HepG2 (cell line): Measurements from ENCODE around the gene LLGL1. TPM values are rescaled to one million over a fixed set of nuclear protein-coding genes. Genes with fewer than 3 reads are reported as not detected.

ENCODE experiments used
- CHD4 ChIP-seq: fragments of 200-600 bp; sonication (generic); IDR thresholded peaks from 2 replicates; pipeline ENCODE4 v1.7.0; 2017; ENCODE audit warnings: mild to moderate bottlenecking, low read length, borderline replicate concordance
- FIP1L1 ChIP-seq: fragments of 200-400 bp; formaldehyde crosslinking; IDR thresholded peaks from 2 replicates; pipeline ENCODE4 v1.6.1; 2018; ENCODE audit warnings: low read depth, mild to moderate bottlenecking, low read length, moderate library complexity, borderline replicate concordance; ENCODE audit not compliant: insufficient read depth
- HCFC1 ChIP-seq: fragments of 150-350 bp; IDR thresholded peaks from 2 replicates; pipeline ENCODE4 v1.6.1; 2014; ENCODE audit warnings: low read depth, low read length
- HDAC6 ChIP-seq: fragments of 200-600 bp; sonication (generic); IDR thresholded peaks from 2 replicates; pipeline ENCODE4 v1.7.0; 2017; ENCODE audit warnings: mild to moderate bottlenecking, antibody characterized with exemption, low read length, low read depth
- HMGA1 ChIP-seq: sonication (generic); formaldehyde crosslinking; conservative IDR thresholded peaks from 2 replicates; pipeline ENCODE4 v1.4.0; 2020; ENCODE audit warnings: missing genetic modification reagents
- HNRNPH1 ChIP-seq: fragments of 200-400 bp; formaldehyde crosslinking; optimal IDR thresholded peaks from 2 replicates; pipeline ENCODE3; 2017; ENCODE audit warnings: mild to moderate bottlenecking, low read depth, low read length
- IRF2 ChIP-seq: IDR thresholded peaks from 2 replicates; pipeline ENCODE4 v1.6.1; 2018; ENCODE audit warnings: missing genetic modification reagents, missing compliant biosample characterization
- NFIB ChIP-seq: sonication (generic); formaldehyde crosslinking; IDR thresholded peaks from 2 replicates; pipeline ENCODE4 v1.9.0; 2021; ENCODE audit warnings: missing genetic modification reagents, mild to moderate bottlenecking, borderline replicate concordance
- NFYC ChIP-seq: IDR thresholded peaks from 2 replicates; pipeline ENCODE4 v1.6.1; 2016; ENCODE audit warnings: missing genetic modification reagents, missing compliant biosample characterization
- PAF1 ChIP-seq: IDR thresholded peaks from 2 replicates; pipeline ENCODE4 v1.6.1; 2016; ENCODE audit warnings: missing genetic modification reagents, missing compliant biosample characterization
- REST ChIP-seq, 2 experiments: IDR thresholded peaks; 2 replicates each; pipeline ENCODE4 v1.6.1; 2011 to 2012; ENCODE audit warnings: low read length in 2 of 2, borderline replicate concordance in 1 of 2, low read depth in 1 of 2, mild to moderate bottlenecking in 1 of 2, moderate library complexity in 1 of 2
- RFX3 ChIP-seq: IDR thresholded peaks from 2 replicates; pipeline ENCODE4 v1.6.1; 2016; ENCODE audit warnings: missing biosample characterization, missing genetic modification reagents
- SMAD3 ChIP-seq: sonication (generic); formaldehyde crosslinking; IDR thresholded peaks from 2 replicates; pipeline ENCODE4 v1.4.0; 2020; ENCODE audit warnings: missing genetic modification reagents
- ZNF232 ChIP-seq: sonication (generic); formaldehyde crosslinking; IDR thresholded peaks from 2 replicates; pipeline ENCODE4 v1.4.0; 2020; ENCODE audit warnings: missing genetic modification reagents, borderline replicate concordance
- ZNF354B ChIP-seq: sonication (generic); formaldehyde crosslinking; IDR thresholded peaks from 2 replicates; pipeline ENCODE4 v1.8.0; 2022; ENCODE audit warnings: mild to moderate bottlenecking, missing genetic modification reagents
- ZNF543 ChIP-seq: sonication (generic); formaldehyde crosslinking; IDR thresholded peaks from 2 replicates; pipeline ENCODE4 v1.4.0; 2020; ENCODE audit warnings: mild to moderate bottlenecking, missing genetic modification reagents
- ZNF615 ChIP-seq: sonication (generic); formaldehyde crosslinking; IDR thresholded peaks from 2 replicates; pipeline ENCODE4 v1.5.0; 2020; ENCODE audit warnings: mild to moderate bottlenecking, missing genetic modification reagents, borderline replicate concordance
- ZNF674 ChIP-seq: sonication (generic); formaldehyde crosslinking; IDR thresholded peaks from 2 replicates; pipeline ENCODE4 v1.5.0; 2020; ENCODE audit warnings: low read depth, mild to moderate bottlenecking, missing genetic modification reagents
- ZNF713 ChIP-seq: sonication (generic); formaldehyde crosslinking; IDR thresholded peaks from 2 replicates; pipeline ENCODE4 v1.4.0; 2020; ENCODE audit warnings: mild to moderate bottlenecking, missing genetic modification reagents
- polyA plus RNA-seq, 8 experiments: library from polyadenylated mRNA; depleted of rRNA in 3 of 8; stranded (reverse) in 7 of 8; unstranded in 1 of 8; fragments of >200 nt; fragmentation: Illumina TruSeq in 4 of 8; extraction: Trizol in 4 of 8; gene quantifications; 2 replicates each; pipeline versions ENCODE4 v1.2.1 to v1.2.3, GENCODE V29; 2011 to 2016; ENCODE audit warnings: low read depth in 4 of 8, missing spikeins in 1 of 8, mixed read lengths in 1 of 8; ENCODE audit not compliant: insufficient read depth in 1 of 8
- total RNA-seq, 5 experiments: library from RNA; depleted of rRNA; stranded (reverse); fragments of >200 nt; fragmentation: Illumina TruSeq; extraction: Trizol; gene quantifications; 2 replicates each; pipeline ENCODE4 v1.2.3, GENCODE V29; 2016; ENCODE audit warnings: low read depth in 1 of 5
- TF ChIP-seq, protein P1 (sequence below): sonication (generic); formaldehyde crosslinking; IDR thresholded peaks from 2 replicates; pipeline ENCODE4 v1.5.0; 2020; ENCODE audit warnings: mild to moderate bottlenecking, missing genetic modification reagents
- TF ChIP-seq, protein P2 (sequence below): sonication (generic); formaldehyde crosslinking; IDR thresholded peaks from 2 replicates; pipeline ENCODE4 v1.4.0; 2020; ENCODE audit warnings: mild to moderate bottlenecking, missing genetic modification reagents

LLGL1 gene
- total and polyA plus RNA-seq, 2 of the 13 experiments (the other 11 are each of a cell fraction or from before 2014, with no cell fraction given): 15.0 to 15.3 TPM

- TF ChIP-seq SMAD3 (CRISPR knock-in tag) (0 out of 2 replicates have a peak, but pooled peaks have one; percentile 7), PAF1 (no peak), ZNF674 (CRISPR knock-in tag) (no peak), IRF2 (CRISPR knock-in tag) (peak; percentile 36; the same call in 1 of the 2 replicates), HNRNPH1 (no peak), HDAC6 (no peak), ZNF232 (CRISPR knock-in tag) (no peak; the same call in 1 of the 2 replicates), RFX3 (CRISPR knock-in tag) (no peak), ZNF615 (CRISPR knock-in tag) (no peak), HCFC1 (no peak; the same call in 1 of the 2 replicates), FIP1L1 (no peak), ZNF354B (CRISPR knock-in tag) (no peak), HMGA1 (CRISPR knock-in tag) (no peak), ZNF543 (CRISPR knock-in tag) (peak; percentile 35; the same call in 1 of the 2 replicates), ZNF713 (no peak), CHD4 (no peak; the same call in 1 of the 2 replicates), NFIB (CRISPR knock-in tag) (no peak), NFYC (CRISPR knock-in tag) (no peak), REST (IDR thresholded peaks at IDR 0.05; ENCODE audit: borderline replicate concordance in 1 of 2, low read depth in 1 of 2, low read length in 2 of 2) (no peak; a peak in 1 of 4 replicates)
- TF ChIP-seq, protein P1, sequence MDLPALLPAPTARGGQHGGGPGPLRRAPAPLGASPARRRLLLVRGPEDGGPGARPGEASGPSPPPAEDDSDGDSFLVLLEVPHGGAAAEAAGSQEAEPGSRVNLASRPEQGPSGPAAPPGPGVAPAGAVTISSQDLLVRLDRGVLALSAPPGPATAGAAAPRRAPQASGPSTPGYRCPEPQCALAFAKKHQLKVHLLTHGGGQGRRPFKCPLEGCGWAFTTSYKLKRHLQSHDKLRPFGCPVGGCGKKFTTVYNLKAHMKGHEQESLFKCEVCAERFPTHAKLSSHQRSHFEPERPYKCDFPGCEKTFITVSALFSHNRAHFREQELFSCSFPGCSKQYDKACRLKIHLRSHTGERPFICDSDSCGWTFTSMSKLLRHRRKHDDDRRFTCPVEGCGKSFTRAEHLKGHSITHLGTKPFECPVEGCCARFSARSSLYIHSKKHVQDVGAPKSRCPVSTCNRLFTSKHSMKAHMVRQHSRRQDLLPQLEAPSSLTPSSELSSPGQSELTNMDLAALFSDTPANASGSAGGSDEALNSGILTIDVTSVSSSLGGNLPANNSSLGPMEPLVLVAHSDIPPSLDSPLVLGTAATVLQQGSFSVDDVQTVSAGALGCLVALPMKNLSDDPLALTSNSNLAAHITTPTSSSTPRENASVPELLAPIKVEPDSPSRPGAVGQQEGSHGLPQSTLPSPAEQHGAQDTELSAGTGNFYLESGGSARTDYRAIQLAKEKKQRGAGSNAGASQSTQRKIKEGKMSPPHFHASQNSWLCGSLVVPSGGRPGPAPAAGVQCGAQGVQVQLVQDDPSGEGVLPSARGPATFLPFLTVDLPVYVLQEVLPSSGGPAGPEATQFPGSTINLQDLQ (CRISPR knock-in tag): no peak
- TF ChIP-seq, protein P2, sequence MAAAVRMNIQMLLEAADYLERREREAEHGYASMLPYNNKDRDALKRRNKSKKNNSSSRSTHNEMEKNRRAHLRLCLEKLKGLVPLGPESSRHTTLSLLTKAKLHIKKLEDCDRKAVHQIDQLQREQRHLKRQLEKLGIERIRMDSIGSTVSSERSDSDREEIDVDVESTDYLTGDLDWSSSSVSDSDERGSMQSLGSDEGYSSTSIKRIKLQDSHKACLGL (CRISPR knock-in tag): no peak
These were observed 42.5 kb upstream of the LLGL1 start (continued) for GRCh38 chr17:18182978-18183333.
